Lung (tissue), 12 donors: ENCODE measurements around the gene ZNF729. TPM values are rescaled to one million over a fixed set of nuclear protein-coding genes. Genes with fewer than 3 reads are reported as not detected.
"Not testable (repeated sequence)": the region's sequence is repeated elsewhere in the genome, so short reads cannot be mapped to it uniquely, and the experiment has no call there.

Experiments used
- ATAC-seq: fragments of 200-7000 bp; cut with Tn5 transposase; one replicate; pipeline ENCODE4 v1.9.1; 2020; ENCODE audit warnings: moderate number of reproducible peaks; ENCODE audit not compliant: insufficient read depth, low FRiP score
- DNase-seq, 3 donors: peaks; one replicate each; pipeline ENCODE4 v3.0.0-alpha.2; 2013 to 2017
- H3K27ac ChIP-seq, 2 donors: one replicate each; pipeline ENCODE4 v1.5.1; 2013; ENCODE audit warnings: mild to moderate bottlenecking in 2 of 2, moderate library complexity in 2 of 2, control low read depth in 1 of 2, inconsistent platforms in 1 of 2, low read depth in 1 of 2, low read length in 1 of 2
- H3K27me3 ChIP-seq, 3 donors: one replicate each; pipeline ENCODE4 v1.5.1; 2013; ENCODE audit warnings: low read length in 2 of 3; ENCODE audit not compliant: control insufficient read depth in 3 of 3, insufficient read depth in 3 of 3
- H3K36me3 ChIP-seq, 4 donors: one replicate each; pipeline ENCODE4 v1.5.1; 2013; ENCODE audit warnings: low read length in 4 of 4, mild to moderate bottlenecking in 1 of 4, moderate library complexity in 1 of 4; ENCODE audit not compliant: control insufficient read depth in 4 of 4, insufficient read depth in 4 of 4
- H3K4me1 ChIP-seq, 5 donors: one replicate each; pipeline ENCODE4 v1.5.1; 2013; ENCODE audit warnings: low read length in 5 of 5, mild to moderate bottlenecking in 2 of 5, moderate library complexity in 1 of 5; ENCODE audit not compliant: control insufficient read depth in 5 of 5, insufficient read depth in 5 of 5
- H3K4me3 ChIP-seq: one replicate; pipeline ENCODE4 v1.5.1; 2013; ENCODE audit warnings: mild to moderate bottlenecking, control low read depth, moderate library complexity
- H3K9ac ChIP-seq, 2 donors: one replicate each; pipeline ENCODE4 v1.5.1; 2013; ENCODE audit warnings: low read length in 2 of 2, control low read depth in 1 of 2; ENCODE audit not compliant: insufficient read depth in 1 of 2
- H3K9me3 ChIP-seq, 4 donors: one replicate each; pipeline ENCODE4 v1.5.1; 2013; ENCODE audit warnings: low read length in 3 of 4, mild to moderate bottlenecking in 1 of 4, moderate library complexity in 1 of 4; ENCODE audit not compliant: control insufficient read depth in 4 of 4, insufficient read depth in 3 of 4
- CTCF ChIP-seq: IDR thresholded peaks from 2 replicates; pipeline ENCODE4 v1.5.1; 2012; ENCODE audit warnings: mild to moderate bottlenecking; ENCODE audit errors: control extremely low read depth, extremely low read depth
- WGBS, 2 donors: extraction: QIAGEN DNeasy Blood & Tissue Kit; methylation state at CpG; one replicate each; pipeline ENCODE4 v1.1.7; 2013; 5-methylcytosine and 5-hydroxymethylcytosine counted together
- polyA plus RNA-seq, 2 donors: library from polyadenylated mRNA; stranded (reverse); fragments of 200-250 nt; gene quantifications; one replicate each; pipeline ENCODE4 v1.2.1, GENCODE V29; 2013
- total RNA-seq, 2 donors: library from RNA; depleted of rRNA in 1 of 2; stranded (reverse); fragments of >200 nt in 1 of 2; gene quantifications; one replicate each; pipeline ENCODE4 v1.2.1, GENCODE V29; 2014 to 2021
- donor health status: control.
- donor health status: control.
- donor health status: Bipolar disorder and iron deficiency.
- donor health status: healthy.
- donor health status: DM: yes; HTN: yes; CAD: no.

ZNF729 gene
- total and polyA plus RNA-seq, 4 donors = not detected

GRCh38 chr19:22260499-22260898 is 25.7 kb upstream of the ZNF729 start:
- Histone ChIP-seq H3K4me3 (no peak overlapping the region), H3K4me1 (no peaks in the 10 kb centered on the region), H3K9me3 (peaks cover 0 to 21% (median 7%) of the 10 kb centered on the region in 4 donors), H3K36me3 (no peaks in the 10 kb centered on the region), H3K27me3 (no peaks in the 10 kb centered on the region), H3K9ac (no peak overlapping the region), H3K27ac (no peak overlapping the region)
- no peak for DNase-seq
- 80 to 82% methylated on average over 2 of the region's 2 CpGs for WGBS, 2 donors
- TF ChIP-seq CTCF = no peak
- ATAC-seq = no peak

- Histone ChIP-seq H3K4me3 (no peak overlapping the region), H3K36me3 (no peaks in the 10 kb centered on the region), H3K27me3 (no peaks in the 10 kb centered on the region), H3K9me3 (peaks cover 0 to 26% (median 9%) of the 10 kb centered on the region in 4 donors), H3K27ac (no peak overlapping the region), H3K4me1 (no peaks in the 10 kb centered on the region), H3K9ac (no peak overlapping the region)
- 13 to 16% methylated on average over 23 to 37 of the region's 37 CpGs for WGBS, 2 donors
- ATAC-seq (no peak), DNase-seq (no peak)
- no peak for TF ChIP-seq CTCF
Observed at GRCh38 chr19:22261596-22261995, 24.6 kb upstream of the ZNF729 start.

GRCh38 chr19:22263121-22263520 is 23.1 kb upstream of the ZNF729 start:
- DNase-seq (no peak), ATAC-seq (no peak)
- no peak overlapping the region for H3K9ac ChIP-seq
- no peaks in the 10 kb centered on the region for H3K4me1 ChIP-seq
- H3K27me3 ChIP-seq = no peaks in the 10 kb centered on the region
- H3K9me3 ChIP-seq = peaks cover 0 to 18% (median 8%) of the 10 kb centered on the region in 4 donors
- 88 to 89% methylated on average over 5 of the region's 5 CpGs for WGBS, 2 donors
- H3K36me3 ChIP-seq = no peaks in the 10 kb centered on the region
- H3K27ac ChIP-seq = no peak overlapping the region
- no peak for TF ChIP-seq CTCF
- no peak overlapping the region for H3K4me3 ChIP-seq

- not testable (repeated sequence) for H3K27ac ChIP-seq, H3K4me1 ChIP-seq, H3K4me3 ChIP-seq, H3K27me3 ChIP-seq, ATAC-seq, H3K36me3 ChIP-seq, H3K9ac ChIP-seq, DNase-seq
- peaks cover 2 to 29% (median 8%) of the 10 kb centered on the region in 4 donors for H3K9me3 ChIP-seq
- 92 to 95% methylated on average over 27 of the region's 27 CpGs for WGBS, 2 donors
Observed at GRCh38 chr19:22321554-22321953, 35.3 kb downstream of the ZNF729 start.
